Measurements from ENCODE around the gene DES.

Gene DES

DNA sequence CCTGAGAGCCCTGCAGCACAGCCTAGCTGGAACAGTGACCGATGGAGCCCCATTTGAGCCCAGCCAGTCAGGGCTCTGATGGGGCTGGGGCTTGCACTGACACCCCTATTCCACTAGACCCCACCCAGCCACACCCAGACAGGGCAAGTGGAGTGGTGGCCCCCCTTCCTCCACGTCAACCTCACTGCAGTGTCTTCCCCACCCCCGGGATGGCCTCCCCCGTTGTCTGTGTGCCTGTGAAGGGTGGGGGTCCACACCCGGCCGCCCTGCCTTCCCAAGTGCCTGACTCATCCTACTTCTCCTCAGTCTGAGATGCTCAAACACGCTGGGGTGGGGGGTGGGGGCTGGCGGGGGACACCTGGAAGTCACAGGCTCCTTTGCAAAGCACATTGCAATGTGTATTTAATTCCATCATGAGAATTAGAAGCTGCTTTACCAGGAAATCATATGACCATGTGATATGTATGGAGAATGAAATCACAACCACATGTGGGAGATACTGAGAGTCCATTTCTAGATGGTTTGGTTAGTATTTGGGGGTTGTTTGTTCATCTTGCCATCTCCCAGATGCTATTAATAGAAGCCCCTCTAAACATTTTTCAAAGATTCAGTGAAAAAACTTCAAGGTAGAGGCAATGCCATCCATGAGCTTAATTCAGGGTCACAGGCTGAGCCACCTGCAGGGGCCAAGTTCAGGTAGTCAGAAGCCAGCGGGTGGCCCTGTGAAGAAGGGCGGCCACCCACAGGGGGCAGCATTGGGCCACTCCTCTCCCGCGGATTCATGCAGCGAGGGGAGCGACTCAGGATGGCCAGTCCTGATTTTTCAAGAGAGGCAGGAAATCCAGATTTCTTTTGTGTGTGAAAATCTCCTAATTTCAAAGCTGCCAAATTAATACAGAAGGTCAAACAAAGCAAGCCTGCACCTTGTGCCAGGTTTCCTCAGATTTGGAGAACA lies 57.8 kb downstream of the DES start:
- DNase-seq: no peak
